GM06990 (cell line): Measurements from ENCODE around the gene LARP1.
"Not testable (repeated sequence)": the region's sequence is repeated elsewhere in the genome, so short reads cannot be mapped to it uniquely, and the experiment has no call there.

ENCODE experiments used
- DNase-seq: peaks from one replicate; pipeline ENCODE4 v3.0.0-alpha.2; 2011; ENCODE audit not compliant: insufficient read length; ENCODE audit errors: extremely low read depth
- H3K27me3 ChIP-seq: replicated peaks from 2 replicates; pipeline ENCODE4 v1.6.0; 2011; ENCODE audit warnings: low read length; ENCODE audit not compliant: control insufficient read depth, insufficient read depth
- H3K36me3 ChIP-seq: 2 replicates; pipeline ENCODE4 v1.5.1; 2011; ENCODE audit warnings: low read length; ENCODE audit not compliant: control insufficient read depth, insufficient read depth
- H3K4me3 ChIP-seq: replicated peaks from 2 replicates; pipeline ENCODE4 v1.5.1; 2011; ENCODE audit warnings: low read depth, mild to moderate bottlenecking, control low read depth, low read length
- CTCF ChIP-seq: IDR thresholded peaks from 2 replicates; pipeline ENCODE4 v1.5.1; 2011; ENCODE audit warnings: low read length, control low read depth, mild to moderate bottlenecking, inconsistent platforms; ENCODE audit not compliant: insufficient read depth, poor library complexity, severe bottlenecking

The LARP1 gene

GRCh38 chr5:154729613-154730012 is 25.6 kb upstream of the LARP1 start:
- DNase-seq: no peak
- TF ChIP-seq CTCF: no peak
- Histone ChIP-seq H3K27me3 (no peaks in the 10 kb centered on the region), H3K36me3 (no peaks in the 10 kb centered on the region), H3K4me3 (no peak overlapping the region)

- DNase-seq, H3K4me3 ChIP-seq, H3K27me3 ChIP-seq, H3K36me3 ChIP-seq: not testable (repeated sequence)
These were observed 24.4 kb upstream of the LARP1 start for GRCh38 chr5:154730761-154731160.

GRCh38 chr5:154732212-154732611 is 23.0 kb upstream of the LARP1 start:
- no peak for DNase-seq
- Histone ChIP-seq H3K4me3 (no peak overlapping the region), H3K27me3 (no peaks in the 10 kb centered on the region), H3K36me3 (no peaks in the 10 kb centered on the region)
- no peak for TF ChIP-seq CTCF

- no peak for DNase-seq
- no peak overlapping the region for H3K4me3 ChIP-seq
- no peaks in the 10 kb centered on the region for H3K36me3 ChIP-seq
- no peak for TF ChIP-seq CTCF
- no peaks in the 10 kb centered on the region for H3K27me3 ChIP-seq
These were observed 20.6 kb upstream of the LARP1 start for GRCh38 chr5:154734370-154735248.

GRCh38 chr5:154735362-154735761 is 19.8 kb upstream of the LARP1 start:
- not testable (repeated sequence) for H3K27me3 ChIP-seq, H3K36me3 ChIP-seq, DNase-seq, H3K4me3 ChIP-seq

- H3K4me3 ChIP-seq, H3K36me3 ChIP-seq, H3K27me3 ChIP-seq, DNase-seq: not testable (repeated sequence)
These were observed 18.8 kb upstream of the LARP1 start for GRCh38 chr5:154736372-154736771.

GRCh38 chr5:154737667-154738320 is 17.4 kb upstream of the LARP1 start:
- Histone ChIP-seq H3K36me3 (peaks cover 1% of the 10 kb centered on the region; the same call in 1 of the 2 replicates), H3K4me3 (no peak overlapping the region), H3K27me3 (no peaks in the 10 kb centered on the region)
- no peak for TF ChIP-seq CTCF
- no peak for DNase-seq
